KMS-11 (cell line): ENCODE results near the gene PLCXD1.
A peak's percentile ranks its signal among the peaks of the same experiment; 100 is the strongest.
"Not testable (repeated sequence)": the region's sequence is repeated elsewhere in the genome, so short reads cannot be mapped to it uniquely, and the experiment has no call there.

ENCODE experiments used
- H2AFZ ChIP-seq: fragments of 200-600 bp; sonication (generic); 2 replicates; pipeline ENCODE4 v1.6.1; 2016; ENCODE audit warnings: antibody characterized with exemption, mixed run types, low read depth
- H3K27ac ChIP-seq: fragments of 200-600 bp; sonication (generic); 2 replicates; pipeline ENCODE4 v1.6.1; 2016; ENCODE audit warnings: mild to moderate bottlenecking, mixed run types
- H3K27me3 ChIP-seq: fragments of 200-600 bp; sonication (generic); 2 replicates; pipeline ENCODE4 v1.6.1; 2017; ENCODE audit warnings: mild to moderate bottlenecking, low read depth, mixed run types, moderate library complexity; ENCODE audit not compliant: insufficient read depth
- H3K36me3 ChIP-seq: fragments of 200-600 bp; sonication (generic); 2 replicates; pipeline ENCODE4 v1.6.1; 2017; ENCODE audit warnings: mild to moderate bottlenecking, mixed run types; ENCODE audit not compliant: insufficient read depth
- H3K4me1 ChIP-seq: fragments of 200-600 bp; sonication (generic); 2 replicates; pipeline ENCODE4 v1.6.1; 2016; ENCODE audit warnings: mild to moderate bottlenecking, low read depth, mixed run types; ENCODE audit not compliant: poor library complexity, severe bottlenecking
- H3K4me2 ChIP-seq: fragments of 200-600 bp; sonication (generic); 2 replicates; pipeline ENCODE4 v1.7.0; 2016; ENCODE audit warnings: mild to moderate bottlenecking, mixed run types
- H3K4me3 ChIP-seq: fragments of 200-600 bp; sonication (generic); IDR thresholded peaks from 2 replicates; pipeline ENCODE4 v1.6.1; 2017; ENCODE audit warnings: low read depth, low read length, mixed read lengths; ENCODE audit not compliant: insufficient read depth
- H3K79me2 ChIP-seq: fragments of 200-600 bp; sonication (generic); 2 replicates; pipeline ENCODE4 v1.6.1; 2016; ENCODE audit warnings: low read depth, mixed run types; ENCODE audit not compliant: insufficient read depth
- H3K9ac ChIP-seq: fragments of 200-600 bp; sonication (generic); 2 replicates; pipeline ENCODE4 v1.6.1; 2016; ENCODE audit warnings: mild to moderate bottlenecking, mixed run types
- H4K20me1 ChIP-seq: fragments of 200-600 bp; sonication (generic); 2 replicates; pipeline ENCODE4 v1.6.1; 2016; ENCODE audit warnings: mild to moderate bottlenecking, mixed run types; ENCODE audit not compliant: insufficient read depth
- CTCF ChIP-seq: fragments of 200-600 bp; sonication (generic); conservative IDR thresholded peaks from 2 replicates; pipeline ENCODE4 v1.6.1; 2017; ENCODE audit warnings: low read depth, mild to moderate bottlenecking, antibody characterized with exemption, low read length, moderate library complexity, mixed read lengths

Gene PLCXD1

GRCh38 chrX:282000-282681 lies 960 bp downstream of the PLCXD1 start:
- not testable (repeated sequence) for H3K4me2 ChIP-seq, H3K4me3 ChIP-seq, H3K27me3 ChIP-seq, H3K79me2 ChIP-seq, H3K4me1 ChIP-seq, H4K20me1 ChIP-seq, H3K9ac ChIP-seq, H2AFZ ChIP-seq, H3K27ac ChIP-seq, H3K36me3 ChIP-seq

GRCh38 chrX:283115-283845 lies 2.1 kb downstream of the PLCXD1 start:
- Histone ChIP-seq H3K36me3 (no peaks in the 10 kb centered on the region), H3K79me2 (no peaks in the 10 kb centered on the region), H3K27me3 (no peaks in the 10 kb centered on the region), H3K27ac (peak overlapping the region; percentile 47; the same call in 1 of the 2 replicates), H3K4me2 (peak overlapping the region; percentile 29; the same call in 1 of the 2 replicates), H3K4me3 (no peak overlapping the region), H3K4me1 (no peaks in the 10 kb centered on the region), H3K9ac (peak overlapping the region; percentile 44; the same call in 1 of the 2 replicates), H2AFZ (peak overlapping the region; percentile 47; the same call in 1 of the 2 replicates), H4K20me1 (no peaks in the 10 kb centered on the region)
- no peak for TF ChIP-seq CTCF

- no peaks in the 10 kb centered on the region for H3K27me3 ChIP-seq
- H4K20me1 ChIP-seq = no peaks in the 10 kb centered on the region
- no peaks in the 10 kb centered on the region for H3K36me3 ChIP-seq
- H3K4me2 ChIP-seq = no peak overlapping the region
- H3K4me3 ChIP-seq = no peak overlapping the region
- H3K9ac ChIP-seq = no peak overlapping the region
- no peaks in the 10 kb centered on the region for H3K4me1 ChIP-seq
- H3K79me2 ChIP-seq = no peaks in the 10 kb centered on the region
- H3K27ac ChIP-seq = no peak overlapping the region
- no peak overlapping the region for H2AFZ ChIP-seq
- no peak for TF ChIP-seq CTCF
These were observed 4.0 kb downstream of the PLCXD1 start for GRCh38 chrX:285076-285677.

GRCh38 chrX:287670-288069 lies 6.5 kb downstream of the PLCXD1 start:
- no peak overlapping the region for H3K4me2 ChIP-seq
- no peak overlapping the region for H3K9ac ChIP-seq
- no peaks in the 10 kb centered on the region for H3K4me1 ChIP-seq
- no peaks in the 10 kb centered on the region for H3K27me3 ChIP-seq
- no peak for TF ChIP-seq CTCF
- no peak overlapping the region for H3K4me3 ChIP-seq
- no peak overlapping the region for H3K27ac ChIP-seq
- no peak overlapping the region for H2AFZ ChIP-seq
- H4K20me1 ChIP-seq = no peaks in the 10 kb centered on the region
- no peaks in the 10 kb centered on the region for H3K79me2 ChIP-seq
- no peaks in the 10 kb centered on the region for H3K36me3 ChIP-seq
